ENCODE results near the gene GPATCH2L. TPM values are rescaled to one million over a fixed set of nuclear protein-coding genes. Genes with fewer than 3 reads are reported as not detected.

The GPATCH2L gene
- 21.1 to 27.7 TPM (median 23.2 TPM) in 5 replicates for total RNA-seq (2022; extraction: Qiagen RNA extraction; ENCODE audit: low read depth)

GRCh38 chr14:76151398-76152332 lies at the start of gene GPATCH2L:
Gene GPATCH2L (plus strand): TSS chr14:76151922. CDS start chr14:76154364, 2,442 bp downstream.

Other genes with a start within 250 kb of the GPATCH2L start
- 0.62 to 1.1 TPM (median 0.93 TPM) in 5 replicates for gene TGFB3, start 169.9 kb upstream of the GPATCH2L start, total RNA-seq (2022; extraction: Qiagen RNA extraction; ENCODE audit: low read depth)
- gene IFT43, start 166.2 kb upstream of the GPATCH2L start, total RNA-seq (2022; extraction: Qiagen RNA extraction; ENCODE audit: low read depth) = 36.9 to 40.3 TPM (median 38.7 TPM) in 5 replicates
- gene ESRRB, start 224.2 kb downstream of the GPATCH2L start, total RNA-seq (2022; extraction: Qiagen RNA extraction; ENCODE audit: low read depth) = 0.20 to 0.36 TPM (median 0.20 TPM) in 5 replicates